Measurements from ENCODE around the gene RNU4-1.

Gene RNU4-1

DNA sequence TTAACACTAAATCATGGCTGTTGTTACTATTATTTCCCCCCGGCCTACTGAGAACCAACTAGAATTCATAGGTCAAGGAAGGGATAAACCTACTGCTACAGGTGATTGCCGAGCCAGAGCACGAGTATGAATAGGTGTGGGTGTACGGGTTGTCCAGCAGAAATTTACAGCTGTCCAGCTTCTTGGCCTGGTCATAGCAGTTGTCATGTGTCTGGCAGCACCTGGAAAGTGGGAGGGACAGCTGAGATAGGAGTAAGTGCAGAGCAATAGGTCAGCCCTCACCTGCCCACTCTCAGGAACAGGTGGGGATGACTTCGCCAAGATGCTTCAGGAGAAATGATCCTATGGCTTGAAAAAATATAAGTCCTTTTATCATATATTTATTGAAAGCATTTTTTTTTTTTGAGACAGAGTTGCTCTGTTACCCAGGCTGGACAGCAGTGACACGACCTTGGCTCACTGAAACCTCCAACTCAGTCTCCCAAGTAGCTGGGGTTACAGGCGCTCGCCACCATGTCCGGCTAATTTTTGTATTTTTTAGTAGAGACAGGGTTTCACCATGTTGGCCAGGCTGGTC, 31.9 kb upstream of the RNU4-1 start:
- Histone ChIP-seq H3K4me1 (ENCODE audit: control insufficient read depth in 2 of 2, insufficient read depth in 1 of 2, low read depth in 1 of 2, low read length in 2 of 2) (peaks cover 4 to 5% of the 10 kb centered on the region in 2 donors), H2BK15ac (ENCODE audit: low read length) (no peak overlapping the region), H2BK120ac (ENCODE audit: low read depth, low read length) (no peak overlapping the region), H2AK5ac (ENCODE audit: low read depth, low read length) (no peak overlapping the region), H4K91ac (ENCODE audit: low read depth, low read length, poor library complexity) (no peak overlapping the region), H2AFZ (ENCODE audit: low read length) (no peak overlapping the region), H2BK5ac (ENCODE audit: low read length) (no peak overlapping the region), H3K23ac (ENCODE audit: low read depth, low read length, poor library complexity) (no peak overlapping the region), H3K27ac (replicated peaks; ENCODE audit: low read length) (no peak overlapping the region), H3K9ac (ENCODE audit: low read depth, low read length, poor library complexity) (no peak overlapping the region), H3K27me3 (ENCODE audit: control insufficient read depth in 3 of 3, insufficient read depth in 3 of 3, low read depth in 1 of 3, low read length in 3 of 3) (peaks cover 0 to 15% (median 0%) of the 10 kb centered on the region in 3 experiments), H2BK12ac (ENCODE audit: low read length) (no peak overlapping the region), H3K4me2 (ENCODE audit: insufficient read depth, low read length, poor library complexity, severe bottlenecking) (no peak overlapping the region), H3K14ac (ENCODE audit: low read length) (no peak overlapping the region), H3K18ac (ENCODE audit: low read length) (no peak overlapping the region), H3K79me1 (ENCODE audit: low read depth, low read length) (no peaks in the 10 kb centered on the region), H3K9me3 (replicated peaks in 1 of 2; ENCODE audit: control insufficient read depth in 2 of 2, insufficient read depth in 1 of 2, low read depth in 1 of 2, low read length in 2 of 2) (no peaks in the 10 kb centered on the region), H3K4ac (ENCODE audit: low read length) (no peak overlapping the region), H3K4me3 (ENCODE audit: low read length in 2 of 2) (no peak overlapping the region), H4K8ac (ENCODE audit: low read depth, low read length) (no peak overlapping the region), H3K36me3 (replicated peaks in 1 of 2; ENCODE audit: control insufficient read depth in 2 of 2, insufficient read depth in 2 of 2, low read length in 2 of 2) (no peaks in the 10 kb centered on the region)
- no peak for DNase-seq (ENCODE audit: low spot score)
- WGBS, 2 donors (ENCODE audit: extremely low coverage in 2 of 2, insufficient read length in 2 of 2, insufficient replicate concordance in 1 of 2), result no CpG with 5 or more reads among the region's 9 CpGs

DNA sequence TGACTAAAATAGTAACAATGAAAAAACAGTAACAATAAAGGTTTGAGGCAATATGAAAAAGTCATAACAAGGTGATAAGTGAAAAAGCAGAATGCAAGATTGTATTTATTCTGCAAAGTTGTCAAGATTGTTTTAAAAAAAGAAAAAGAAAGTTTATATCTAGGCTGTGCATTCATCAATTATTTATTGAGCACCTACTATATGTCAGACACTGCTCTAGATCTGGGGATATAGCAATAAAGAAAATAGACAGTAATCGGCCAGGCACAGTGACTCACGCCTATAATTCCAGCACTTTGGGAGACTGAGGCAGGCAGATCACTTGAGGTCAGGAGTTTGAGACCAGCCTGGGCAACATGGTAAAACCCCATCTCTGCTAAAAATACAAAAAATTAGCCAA, 30.7 kb upstream of the RNU4-1 start:
- H3K36me3 ChIP-seq (replicated peaks in 1 of 2; ENCODE audit: control insufficient read depth in 2 of 2, insufficient read depth in 2 of 2, low read length in 2 of 2), result no peaks in the 10 kb centered on the region
- H2AFZ ChIP-seq (ENCODE audit: low read length), result no peak overlapping the region
- H2BK120ac ChIP-seq (ENCODE audit: low read depth, low read length), result no peak overlapping the region
- DNase-seq (ENCODE audit: low spot score), result no peak
- no peak overlapping the region for H2BK5ac ChIP-seq (ENCODE audit: low read length)
- H3K4me3 ChIP-seq (ENCODE audit: low read length in 2 of 2), result no peak overlapping the region
- H3K79me1 ChIP-seq (ENCODE audit: low read depth, low read length), result no peaks in the 10 kb centered on the region
- no peak overlapping the region for H3K9ac ChIP-seq (ENCODE audit: low read depth, low read length, poor library complexity)
- no peak overlapping the region for H4K8ac ChIP-seq (ENCODE audit: low read depth, low read length)
- H3K4me1 ChIP-seq (ENCODE audit: control insufficient read depth in 2 of 2, insufficient read depth in 1 of 2, low read depth in 1 of 2, low read length in 2 of 2), result peaks cover 4 to 5% of the 10 kb centered on the region in 2 donors
- H4K91ac ChIP-seq (ENCODE audit: low read depth, low read length, poor library complexity), result no peak overlapping the region
- no peak overlapping the region for H3K4ac ChIP-seq (ENCODE audit: low read length)
- no CpG with 5 or more reads among the region's 2 CpGs for WGBS, 2 donors (ENCODE audit: extremely low coverage in 2 of 2, insufficient read length in 2 of 2, insufficient replicate concordance in 1 of 2)
- no peak overlapping the region for H3K4me2 ChIP-seq (ENCODE audit: insufficient read depth, low read length, poor library complexity, severe bottlenecking)
- H3K27me3 ChIP-seq (ENCODE audit: control insufficient read depth in 3 of 3, insufficient read depth in 3 of 3, low read depth in 1 of 3, low read length in 3 of 3), result peaks cover 0 to 19% (median 0%) of the 10 kb centered on the region in 3 experiments
- H3K27ac ChIP-seq (replicated peaks; ENCODE audit: low read length), result no peak overlapping the region
- no peaks in the 10 kb centered on the region for H3K9me3 ChIP-seq (replicated peaks in 1 of 2; ENCODE audit: control insufficient read depth in 2 of 2, insufficient read depth in 1 of 2, low read depth in 1 of 2, low read length in 2 of 2)
- H3K14ac ChIP-seq (ENCODE audit: low read length), result no peak overlapping the region
- no peak overlapping the region for H3K18ac ChIP-seq (ENCODE audit: low read length)
- no peak overlapping the region for H3K23ac ChIP-seq (ENCODE audit: low read depth, low read length, poor library complexity)
- H2BK12ac ChIP-seq (ENCODE audit: low read length), result no peak overlapping the region
- H2BK15ac ChIP-seq (ENCODE audit: low read length), result no peak overlapping the region
- no peak overlapping the region for H2AK5ac ChIP-seq (ENCODE audit: low read depth, low read length)

DNA sequence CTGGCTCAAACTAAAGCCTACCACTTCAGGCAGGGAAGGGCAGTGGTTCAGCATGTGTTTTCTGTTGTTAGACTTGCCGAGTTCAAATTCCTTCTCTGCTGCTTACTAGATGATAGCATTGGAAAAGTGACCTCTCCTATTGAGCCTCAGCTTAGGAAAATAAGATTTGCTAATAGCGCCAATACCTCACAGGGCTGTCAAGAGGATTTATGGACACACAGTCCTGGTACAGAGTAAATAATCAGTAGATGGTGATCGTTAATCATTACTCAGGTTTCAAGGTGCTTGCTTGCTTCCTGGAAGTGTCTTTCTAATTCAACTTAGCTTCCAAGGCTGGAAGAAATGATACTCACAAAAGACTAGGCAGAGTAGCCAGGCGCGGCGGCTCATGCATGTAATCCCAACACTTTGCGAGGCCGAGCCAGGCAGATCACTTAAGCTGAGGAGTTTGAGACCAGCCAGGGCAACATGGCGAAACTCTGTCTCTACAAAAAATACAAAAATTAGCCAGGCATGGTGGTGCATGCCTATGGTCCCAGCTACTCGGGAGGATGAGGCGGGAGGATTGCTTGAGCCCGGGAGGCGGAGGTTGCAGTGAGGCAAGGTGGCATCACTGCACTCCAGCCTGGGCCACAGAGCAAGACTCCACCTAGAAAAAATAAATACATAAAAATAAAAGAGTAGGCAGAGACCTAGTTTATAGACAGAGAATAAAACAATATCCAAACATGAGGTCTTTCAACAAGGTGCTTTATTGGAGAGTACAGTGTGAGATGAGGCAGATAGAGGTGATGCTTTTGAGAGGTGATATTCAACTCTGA, 28.6 kb upstream of the RNU4-1 start:
- H3K23ac ChIP-seq (ENCODE audit: low read depth, low read length, poor library complexity), result no peak overlapping the region
- H3K4me2 ChIP-seq (ENCODE audit: insufficient read depth, low read length, poor library complexity, severe bottlenecking), result no peak overlapping the region
- H3K18ac ChIP-seq (ENCODE audit: low read length), result no peak overlapping the region
- H2AK5ac ChIP-seq (ENCODE audit: low read depth, low read length), result no peak overlapping the region
- H3K4me3 ChIP-seq (ENCODE audit: low read length in 2 of 2), result no peak overlapping the region
- no peaks in the 10 kb centered on the region for H3K36me3 ChIP-seq (replicated peaks in 1 of 2; ENCODE audit: control insufficient read depth in 2 of 2, insufficient read depth in 2 of 2, low read length in 2 of 2)
- H2AFZ ChIP-seq (ENCODE audit: low read length), result no peak overlapping the region
- H4K91ac ChIP-seq (ENCODE audit: low read depth, low read length, poor library complexity), result no peak overlapping the region
- H3K27me3 ChIP-seq (ENCODE audit: control insufficient read depth in 3 of 3, insufficient read depth in 3 of 3, low read depth in 1 of 3, low read length in 3 of 3), result peaks cover 0 to 13% (median 0%) of the 10 kb centered on the region in 3 experiments
- H3K14ac ChIP-seq (ENCODE audit: low read length), result no peak overlapping the region
- no peaks in the 10 kb centered on the region for H3K9me3 ChIP-seq (replicated peaks in 1 of 2; ENCODE audit: control insufficient read depth in 2 of 2, insufficient read depth in 1 of 2, low read depth in 1 of 2, low read length in 2 of 2)
- H2BK15ac ChIP-seq (ENCODE audit: low read length), result no peak overlapping the region
- no peak overlapping the region for H4K8ac ChIP-seq (ENCODE audit: low read depth, low read length)
- H3K4me1 ChIP-seq (ENCODE audit: control insufficient read depth in 2 of 2, insufficient read depth in 1 of 2, low read depth in 1 of 2, low read length in 2 of 2), result peaks cover 4 to 9% of the 10 kb centered on the region in 2 donors
- no peak overlapping the region for H3K9ac ChIP-seq (ENCODE audit: low read depth, low read length, poor library complexity)
- H2BK12ac ChIP-seq (ENCODE audit: low read length), result no peak overlapping the region
- no CpG with 5 or more reads among the region's 13 CpGs for WGBS, 2 donors (ENCODE audit: extremely low coverage in 2 of 2, insufficient read length in 2 of 2, insufficient replicate concordance in 1 of 2)
- DNase-seq (ENCODE audit: low spot score), result no peak
- H3K79me1 ChIP-seq (ENCODE audit: low read depth, low read length), result no peaks in the 10 kb centered on the region
- no peak overlapping the region for H3K27ac ChIP-seq (replicated peaks; ENCODE audit: low read length)
- H3K4ac ChIP-seq (ENCODE audit: low read length), result no peak overlapping the region
- no peak overlapping the region for H2BK5ac ChIP-seq (ENCODE audit: low read length)
- no peak overlapping the region for H2BK120ac ChIP-seq (ENCODE audit: low read depth, low read length)

All from neuronal stem cell (in vitro differentiated cells).